Measurements from ENCODE around the gene MRRF.

GRCh38 chr9:122246666-122247065 is 18.0 kb upstream of the MRRF start:
- TF ChIP-seq CTCF (IDR thresholded peaks at IDR 0.05 in 4 of 5, conservative IDR thresholded peaks at IDR 0.05 in 1 of 5), result no peak
- no peak for TF ChIP-seq POLR2A (IDR thresholded peaks at IDR 0.05)
